GM23338 (cell line): Measurements from ENCODE around the gene NUDT16L1. TPM values are rescaled to one million over a fixed set of nuclear protein-coding genes. Genes with fewer than 3 reads are reported as not detected.
A peak's percentile ranks its signal among the peaks of the same experiment; 100 is the strongest.

Experiments used
- ATAC-seq: fragments of 200-7000 bp; cut with Tn5 transposase; 3 replicates; pipeline ENCODE4 v1.9.1; 2020
- DNase-seq: peaks from one replicate; pipeline ENCODE4 v3.0.0-alpha.2; 2015; ENCODE audit warnings: low spot score
- H2AFZ ChIP-seq: fragments of 200-600 bp; sonication (generic); 2 replicates; pipeline ENCODE4 v1.8.0; 2016; ENCODE audit warnings: antibody characterized with exemption, mild to moderate bottlenecking, moderate library complexity
- H3F3A ChIP-seq: fragments of 200-600 bp; sonication (generic); replicated peaks from 2 replicates; pipeline ENCODE4 v1.8.0; 2017; ENCODE audit warnings: antibody characterized with exemption, mixed run types, low read depth
- H3K27ac ChIP-seq: fragments of 200-600 bp; sonication (generic); 2 replicates; pipeline ENCODE4 v1.6.1; 2016; ENCODE audit warnings: low read depth
- H3K27me3 ChIP-seq: fragments of 200-600 bp; sonication (generic); 2 replicates; pipeline ENCODE4 v1.8.0; 2016; ENCODE audit warnings: mild to moderate bottlenecking, mixed run types, moderate library complexity; ENCODE audit not compliant: insufficient read depth
- H3K36me3 ChIP-seq: fragments of 200-600 bp; sonication (generic); 2 replicates; pipeline ENCODE4 v1.8.0; 2016; ENCODE audit warnings: mild to moderate bottlenecking; ENCODE audit not compliant: insufficient read depth
- H3K4me1 ChIP-seq: fragments of 200-600 bp; sonication (generic); 2 replicates; pipeline ENCODE4 v1.8.0; 2016; ENCODE audit warnings: mild to moderate bottlenecking, moderate library complexity; ENCODE audit not compliant: insufficient read depth
- H3K4me2 ChIP-seq: fragments of 200-600 bp; sonication (generic); 2 replicates; pipeline ENCODE4 v1.7.1; 2017; ENCODE audit warnings: mixed run types
- H3K4me3 ChIP-seq: fragments of 200-600 bp; sonication (generic); 2 replicates; pipeline ENCODE4 v1.6.1; 2016; ENCODE audit warnings: mixed run types
- H3K79me2 ChIP-seq: fragments of 200-600 bp; sonication (generic); replicated peaks from 2 replicates; pipeline ENCODE4 v1.8.0; 2017; ENCODE audit warnings: mild to moderate bottlenecking; ENCODE audit not compliant: insufficient read depth
- H3K9me2 ChIP-seq: fragments of 200-600 bp; sonication (generic); 2 replicates; pipeline ENCODE4 v1.8.0; 2017; ENCODE audit not compliant: insufficient read depth
- H4K20me1 ChIP-seq: fragments of 200-600 bp; sonication (generic); replicated peaks from 2 replicates; pipeline ENCODE4 v1.8.0; 2017; ENCODE audit warnings: mild to moderate bottlenecking; ENCODE audit not compliant: insufficient read depth
- H3K27ac Mint-ChIP-seq: 2 replicates; pipeline ENCODE4 v1.8.0; 2020; ENCODE audit warnings: inconsistent platforms, mild to moderate bottlenecking, moderate library complexity, mixed read lengths
- H3K27me3 Mint-ChIP-seq: 3 replicates; pipeline ENCODE4 v1.8.0; 2022; ENCODE audit warnings: low read depth, mild to moderate bottlenecking, moderate library complexity, mixed read lengths, inconsistent platforms; ENCODE audit not compliant: insufficient read depth, poor library complexity
- H3K36me3 Mint-ChIP-seq: 3 replicates; pipeline ENCODE4 v1.8.0; 2021; ENCODE audit warnings: low read depth, mild to moderate bottlenecking, inconsistent platforms, moderate library complexity, mixed read lengths
- H3K4me1 Mint-ChIP-seq: 3 replicates; pipeline ENCODE4 v1.8.0; 2020; ENCODE audit warnings: mild to moderate bottlenecking, inconsistent platforms, mixed read lengths
- H3K4me3 Mint-ChIP-seq: 3 replicates; pipeline ENCODE4 v1.8.0; 2021; ENCODE audit warnings: moderate library complexity, mild to moderate bottlenecking, inconsistent platforms, mixed read lengths
- H3K9me3 Mint-ChIP-seq: 3 replicates; pipeline ENCODE4 v1.8.0; 2020; ENCODE audit warnings: moderate library complexity, mild to moderate bottlenecking, inconsistent platforms, mixed read lengths
- EZH2 ChIP-seq: fragments of 200-600 bp; sonication (generic); IDR thresholded peaks from one replicate; pipeline ENCODE4 v1.8.0; 2017; ENCODE audit warnings: antibody characterized with exemption, mild to moderate bottlenecking, low read depth; ENCODE audit not compliant: unreplicated experiment
- EZH2phosphoT487 ChIP-seq: fragments of 200-600 bp; sonication (generic); IDR thresholded peaks from one replicate; pipeline ENCODE4 v1.8.1; 2018; ENCODE audit warnings: antibody characterized with exemption; ENCODE audit not compliant: unreplicated experiment
- POLR2AphosphoS5 ChIP-seq: IDR thresholded peaks from 2 replicates; pipeline ENCODE4 v1.6.1; 2016; ENCODE audit warnings: antibody characterized with exemption, low read depth
- STAT1 ChIP-seq: IDR thresholded peaks from one replicate; pipeline ENCODE4 v1.6.1; 2016; ENCODE audit warnings: antibody characterized with exemption; ENCODE audit not compliant: unreplicated experiment
- ZNF114 ChIP-seq: fragments of 250-450 bp; sonication (Bioruptor Pico); IDR thresholded peaks from 2 replicates; pipeline ENCODE4 v1.5.0; 2020; ENCODE audit warnings: mild to moderate bottlenecking, moderate library complexity
- ZNF331 ChIP-seq: fragments of 250-450 bp; sonication (Bioruptor Pico); IDR thresholded peaks from 2 replicates; pipeline ENCODE4 v1.5.0; 2020; ENCODE audit warnings: low read depth, mild to moderate bottlenecking, moderate library complexity
- ZNF462 ChIP-seq: fragments of 250-450 bp; sonication (Bioruptor Pico); IDR thresholded peaks from 2 replicates; pipeline ENCODE4 v1.5.0; 2020; ENCODE audit warnings: mild to moderate bottlenecking, moderate library complexity
- polyA plus RNA-seq: library from polyadenylated mRNA; unstranded; fragments of >200 nt; fragmentation: Nextera tagmentation; extraction: Ambion mirVana; gene quantifications from 2 replicates; pipeline ENCODE4 v1.2.1, GENCODE V29; 2016
- total RNA-seq: library from RNA; depleted of rRNA; stranded (reverse); fragments of >200 nt; shearing (Covaris generic); gene quantifications from 2 replicates; pipeline ENCODE4 v1.2.3, GENCODE V29; 2014
- TF ChIP-seq, protein P1 (sequence below): IDR thresholded peaks from 2 replicates; pipeline ENCODE4 v1.6.1; 2016; ENCODE audit warnings: antibody characterized with exemption

NUDT16L1 gene
- total and polyA plus RNA-seq, 2 experiments from 2014 or later: 37.1 to 80.4 TPM

DNA sequence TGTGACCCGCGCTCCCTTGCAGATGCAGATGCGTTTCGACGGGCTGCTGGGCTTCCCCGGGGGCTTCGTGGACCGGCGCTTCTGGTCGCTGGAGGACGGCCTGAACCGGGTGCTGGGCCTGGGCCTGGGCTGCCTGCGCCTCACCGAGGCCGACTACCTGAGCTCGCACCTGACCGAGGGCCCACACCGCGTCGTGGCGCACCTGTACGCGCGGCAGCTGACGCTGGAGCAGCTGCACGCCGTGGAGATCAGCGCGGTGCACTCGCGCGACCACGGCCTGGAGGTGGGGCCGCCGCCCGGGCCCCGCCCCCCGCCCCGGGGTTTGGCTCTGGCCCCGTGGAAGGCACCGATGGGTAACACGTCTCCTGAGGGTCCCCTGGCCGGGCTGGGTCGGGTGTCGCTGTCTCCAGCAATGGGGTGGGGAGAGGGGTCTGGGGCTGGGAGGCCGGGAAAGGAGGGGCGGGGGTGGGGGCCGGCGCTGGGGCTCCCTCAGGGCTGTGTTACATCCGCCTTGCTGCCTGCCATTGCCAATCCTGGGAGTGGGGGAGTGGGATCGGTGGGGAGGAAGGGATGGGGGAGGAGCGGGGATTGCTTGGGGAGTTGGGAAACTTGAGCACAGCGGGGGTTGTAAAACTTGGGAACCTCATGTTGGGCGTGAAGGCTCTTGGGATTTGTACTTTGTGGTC lies 737 bp downstream of the NUDT16L1 start (continued):
- no peak for TF ChIP-seq ZNF462 (CRISPR knock-in tag)
- TF ChIP-seq, protein P1, sequence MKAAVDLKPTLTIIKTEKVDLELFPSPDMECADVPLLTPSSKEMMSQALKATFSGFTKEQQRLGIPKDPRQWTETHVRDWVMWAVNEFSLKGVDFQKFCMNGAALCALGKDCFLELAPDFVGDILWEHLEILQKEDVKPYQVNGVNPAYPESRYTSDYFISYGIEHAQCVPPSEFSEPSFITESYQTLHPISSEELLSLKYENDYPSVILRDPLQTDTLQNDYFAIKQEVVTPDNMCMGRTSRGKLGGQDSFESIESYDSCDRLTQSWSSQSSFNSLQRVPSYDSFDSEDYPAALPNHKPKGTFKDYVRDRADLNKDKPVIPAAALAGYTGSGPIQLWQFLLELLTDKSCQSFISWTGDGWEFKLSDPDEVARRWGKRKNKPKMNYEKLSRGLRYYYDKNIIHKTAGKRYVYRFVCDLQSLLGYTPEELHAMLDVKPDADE: no peak

DNA sequence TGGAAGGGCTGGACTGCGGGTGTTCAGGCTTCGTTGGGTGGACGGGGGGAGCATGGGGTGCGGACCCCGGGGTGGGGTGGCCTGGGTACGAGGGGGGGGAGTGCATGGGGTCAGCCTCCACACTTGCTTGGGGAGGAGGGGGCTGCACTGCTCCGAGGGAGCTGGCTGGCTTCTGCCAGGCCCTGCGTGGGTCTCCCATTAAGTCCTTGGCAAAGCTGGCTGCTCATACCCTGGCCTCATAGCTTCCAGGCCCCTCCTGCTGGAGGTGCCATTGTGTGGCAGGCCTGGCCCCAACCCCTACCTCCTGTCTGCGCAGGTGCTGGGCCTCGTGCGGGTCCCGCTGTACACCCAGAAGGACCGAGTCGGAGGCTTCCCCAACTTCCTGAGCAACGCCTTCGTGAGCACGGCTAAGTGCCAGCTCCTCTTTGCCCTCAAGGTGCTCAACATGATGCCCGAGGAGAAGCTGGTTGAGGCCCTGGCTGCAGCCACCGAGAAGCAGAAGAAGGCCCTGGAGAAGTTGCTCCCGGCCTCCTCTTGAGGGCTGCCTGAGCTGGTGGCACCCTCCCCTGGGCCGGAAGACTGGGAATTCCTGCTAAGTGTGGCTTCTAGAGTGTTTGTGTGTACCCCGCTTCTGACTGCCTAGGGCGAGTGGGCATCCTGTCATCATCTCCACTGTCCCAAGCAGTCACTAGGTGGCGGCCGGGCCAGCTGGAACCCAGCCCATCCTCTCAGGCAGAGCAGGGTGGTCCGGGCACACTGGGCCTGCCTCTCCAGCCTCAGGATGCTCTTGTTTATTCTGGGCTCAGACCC lies 1.5 kb downstream of the NUDT16L1 start:
- Histone ChIP-seq H4K20me1 (no peaks in the 10 kb centered on the region; the same call in 1 of the 2 replicates), H3K4me3 (peak overlapping the region; percentile 87), H2AFZ (no peak overlapping the region), H3K27ac (peak overlapping the region; percentile 45; the same call in 1 of the 2 replicates), H3K36me3 (peaks cover 9% of the 10 kb centered on the region; the same call in 1 of the 2 replicates), H3K27me3 (no peaks in the 10 kb centered on the region), H3K4me2 (peak overlapping the region; percentile 90), H3K9me2 (no peaks in the 10 kb centered on the region), H3K79me2 (no peaks in the 10 kb centered on the region), H3K4me1 (no peaks in the 10 kb centered on the region; the same call in 1 of the 2 replicates), H3F3A (peaks cover 5% of the 10 kb centered on the region)
- H3K4me1 Mint-ChIP-seq: peaks cover 6% of the 10 kb centered on the region; the same call in 1 of the 3 replicates
- H3K27me3 Mint-ChIP-seq: peaks cover 11% of the 10 kb centered on the region
- peak overlapping the region; percentile 84 for H3K4me3 Mint-ChIP-seq
- DNase-seq: no peak
- no peaks in the 10 kb centered on the region; the same call in 1 of the 3 replicates for H3K9me3 Mint-ChIP-seq
- ATAC-seq: no peak; the same call in 1 of the 3 replicates
- H3K36me3 Mint-ChIP-seq: peaks cover 25% of the 10 kb centered on the region
- no peak overlapping the region; the same call in 1 of the 2 replicates for H3K27ac Mint-ChIP-seq
- TF ChIP-seq EZH2phosphoT487 (no peak), ZNF114 (CRISPR knock-in tag) (no peak), POLR2AphosphoS5 (0 out of 2 replicates have a peak, but pooled peaks have one; percentile 7), ZNF331 (CRISPR knock-in tag) (no peak), STAT1 (no peak), EZH2 (no peak)
- TF ChIP-seq, protein P1: no peak
